HEK293T (cell line): ENCODE data around the gene ASB10.

Experiments used
- ARNT ChIP-seq: fragments of 450-650 bp; IDR thresholded peaks from 2 replicates; pipeline ENCODE4 v1.6.1; 2017; ENCODE audit warnings: mild to moderate bottlenecking
- BHLHE40 ChIP-seq: fragments of 450-650 bp; IDR thresholded peaks from 2 replicates; pipeline ENCODE4 v1.6.1; 2016; ENCODE audit warnings: mild to moderate bottlenecking, moderate library complexity, borderline replicate concordance
- ELF4 ChIP-seq: fragments of 450-650 bp; IDR thresholded peaks from 2 replicates; pipeline ENCODE4 v1.6.1; 2017; ENCODE audit warnings: antibody characterized with exemption
- FOXA1 ChIP-seq: fragments of 450-650 bp; IDR thresholded peaks from 2 replicates; pipeline ENCODE4 v1.6.1; 2016; ENCODE audit warnings: mild to moderate bottlenecking
- FOXM1 ChIP-seq: fragments of 450-650 bp; IDR thresholded peaks from 2 replicates; pipeline ENCODE4 v1.6.1; 2017; ENCODE audit warnings: mild to moderate bottlenecking, borderline replicate concordance
- HDGF ChIP-seq: fragments of 450-650 bp; IDR thresholded peaks from 2 replicates; pipeline ENCODE4 v1.6.1; 2017; ENCODE audit warnings: antibody characterized with exemption, borderline replicate concordance
- L3MBTL2 ChIP-seq: fragments of 450-650 bp; conservative IDR thresholded peaks from 2 replicates; pipeline ENCODE4 v1.6.1; 2016; ENCODE audit warnings: mild to moderate bottlenecking
- LEF1 ChIP-seq: fragments of 450-650 bp; IDR thresholded peaks from 2 replicates; pipeline ENCODE4 v1.6.1; 2017; ENCODE audit warnings: mild to moderate bottlenecking, borderline replicate concordance
- NFRKB ChIP-seq: fragments of 450-650 bp; IDR thresholded peaks from 2 replicates; pipeline ENCODE4 v1.6.1; 2016; ENCODE audit warnings: mild to moderate bottlenecking, moderate library complexity
- SP1 ChIP-seq: fragments of 450-650 bp; IDR thresholded peaks from 2 replicates; pipeline ENCODE4 v1.6.1; 2017
- SUZ12 ChIP-seq: fragments of 450-650 bp; IDR thresholded peaks from 2 replicates; pipeline ENCODE4 v1.6.1; 2016; ENCODE audit warnings: mild to moderate bottlenecking
- TARDBP ChIP-seq: fragments of 450-650 bp; IDR thresholded peaks from 2 replicates; pipeline ENCODE4 v1.6.1; 2016
- ZNF384 ChIP-seq: fragments of 450-650 bp; IDR thresholded peaks from 2 replicates; pipeline ENCODE4 v1.6.1; 2016
- TF ChIP-seq, protein P1 (sequence below): fragments of 450-650 bp; IDR thresholded peaks from 2 replicates; pipeline ENCODE4 v1.6.1; 2016

DNA sequence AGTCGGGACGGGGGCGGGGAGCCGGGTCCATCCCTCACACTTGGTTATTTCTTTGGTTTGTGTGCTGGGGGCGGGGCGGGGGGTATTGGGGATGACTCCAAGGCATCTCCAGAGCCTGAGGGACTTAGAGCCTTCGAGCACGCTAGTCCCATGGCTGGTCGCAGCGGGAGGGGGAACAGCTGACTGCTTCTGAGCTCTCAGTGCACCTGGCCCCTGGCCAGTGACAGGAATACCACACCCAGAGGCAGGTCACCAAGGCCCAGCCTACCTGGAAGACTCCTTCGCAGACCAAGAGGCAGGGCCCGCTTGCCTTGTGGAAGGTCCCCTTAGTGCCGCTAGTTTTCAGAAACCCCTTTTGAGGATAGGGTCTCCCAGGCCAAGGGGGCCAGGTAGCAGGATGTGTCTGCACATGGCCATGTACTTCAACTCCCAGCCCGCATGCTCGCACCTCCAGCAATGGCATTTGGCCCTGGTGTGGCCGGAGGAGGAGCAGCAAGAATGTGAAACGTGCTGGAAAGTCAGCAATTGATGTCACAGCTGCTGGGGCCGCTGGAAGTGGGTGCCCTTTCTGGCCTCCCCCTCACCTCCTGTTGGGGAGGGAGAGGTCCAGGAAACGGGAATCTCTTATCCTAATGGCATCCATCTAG is 60.4 kb downstream of the ASB10 start:
- no peak for TF ChIP-seq FOXM1
- no peak for TF ChIP-seq BHLHE40
- no peak for TF ChIP-seq SUZ12
- no peak for TF ChIP-seq SP1
- TF ChIP-seq ZNF384, result no peak
- TF ChIP-seq HDGF, result no peak
- no peak for TF ChIP-seq ARNT
- TF ChIP-seq ELF4, result no peak
- TF ChIP-seq, protein P1, sequence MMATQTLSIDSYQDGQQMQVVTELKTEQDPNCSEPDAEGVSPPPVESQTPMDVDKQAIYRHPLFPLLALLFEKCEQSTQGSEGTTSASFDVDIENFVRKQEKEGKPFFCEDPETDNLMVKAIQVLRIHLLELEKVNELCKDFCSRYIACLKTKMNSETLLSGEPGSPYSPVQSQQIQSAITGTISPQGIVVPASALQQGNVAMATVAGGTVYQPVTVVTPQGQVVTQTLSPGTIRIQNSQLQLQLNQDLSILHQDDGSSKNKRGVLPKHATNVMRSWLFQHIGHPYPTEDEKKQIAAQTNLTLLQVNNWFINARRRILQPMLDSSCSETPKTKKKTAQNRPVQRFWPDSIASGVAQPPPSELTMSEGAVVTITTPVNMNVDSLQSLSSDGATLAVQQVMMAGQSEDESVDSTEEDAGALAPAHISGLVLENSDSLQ, result no peak
- no peak for TF ChIP-seq NFRKB
- TF ChIP-seq FOXA1, result no peak
- no peak for TF ChIP-seq L3MBTL2
- TF ChIP-seq TARDBP, result no peak
- no peak for TF ChIP-seq LEF1
